Measurements from ENCODE around the gene HES2. TPM values are rescaled to one million over a fixed set of nuclear protein-coding genes. Genes with fewer than 3 reads are reported as not detected.

Gene HES2
- total and polyA plus RNA-seq, 9 of the 15 experiments (the other 6 are each of a cell fraction or from before 2014, with no cell fraction given) = 0.05 to 0.18 (median 0.07) TPM; not detected in 4

DNA sequence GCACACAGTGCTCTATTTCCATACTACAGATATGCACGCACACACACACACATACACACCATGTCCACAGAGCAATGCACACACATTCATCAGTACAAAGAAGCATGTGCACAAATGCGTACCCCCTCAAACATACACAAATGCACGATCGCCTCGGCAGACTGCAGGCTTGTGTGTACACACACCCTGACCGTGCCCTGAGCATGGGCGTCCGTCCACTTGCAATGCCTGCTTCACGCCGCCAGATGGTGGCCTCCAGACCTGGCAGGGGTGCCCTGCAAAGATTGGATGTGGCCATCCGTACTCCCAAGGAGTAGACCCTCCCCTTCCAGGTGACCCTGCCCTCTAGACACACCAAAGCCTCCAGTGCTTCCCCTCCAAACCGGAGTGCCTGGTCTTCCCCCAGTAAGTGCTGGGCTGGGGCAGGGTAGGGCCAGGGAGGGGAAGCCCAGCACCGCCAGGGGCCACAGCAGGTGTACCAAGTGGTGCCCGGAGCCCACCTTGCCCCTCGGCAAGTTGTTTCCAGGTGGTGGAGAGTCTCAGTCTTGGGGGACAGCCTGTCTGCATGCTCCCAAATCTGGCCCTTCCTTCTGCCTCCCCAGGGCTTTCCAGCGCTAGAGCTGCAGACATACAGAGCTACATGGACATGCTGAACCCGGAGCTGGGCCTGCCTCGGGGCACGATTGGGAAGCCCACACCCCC, 25.5 kb upstream of the HES2 start (continued):
- TF ChIP-seq FOXA3 (CRISPR knock-in tag; conservative IDR thresholded peaks at IDR 0.05 in 1 of 2, IDR thresholded peaks at IDR 0.05 in 1 of 2) (peak in 1 of 2 experiments; percentile 73; a peak in 2 of 4 replicates), PCBP2 (IDR thresholded peaks at IDR 0.05; ENCODE audit: low read depth, low read length, poor library complexity, severe bottlenecking) (no peak), MYC (IDR thresholded peaks at IDR 0.05; ENCODE audit: low read depth, low read length) (0 out of 2 replicates have a peak, but pooled peaks have one; percentile 22), MYC (CRISPR knock-in tag; IDR thresholded peaks at IDR 0.05; ENCODE audit: borderline replicate concordance, low read depth) (no peak)

DNA sequence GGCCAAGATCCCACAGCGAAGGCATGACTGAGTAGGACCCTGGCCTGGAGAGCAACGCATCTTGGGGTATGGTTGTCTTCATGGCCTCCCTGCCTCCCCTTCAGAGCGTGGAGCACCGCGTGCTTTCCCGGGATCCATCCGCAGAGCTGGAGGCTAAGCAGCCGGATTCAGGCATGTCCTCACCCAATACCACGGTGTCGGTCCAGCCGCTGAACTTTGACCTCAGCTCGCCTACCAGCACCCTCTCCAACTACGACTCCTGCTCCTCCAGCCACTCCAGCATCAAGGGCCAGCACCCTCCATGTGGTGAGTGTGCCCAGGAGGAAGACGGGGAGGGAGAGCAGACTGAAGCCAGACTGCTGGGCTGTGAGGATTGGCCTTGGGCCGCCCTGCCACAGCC, 24.7 kb upstream of the HES2 start:
- H2AFZ ChIP-seq (ENCODE audit: low read depth, low read length) = no peak overlapping the region
- no peak for ATAC-seq
- H3K79me2 ChIP-seq (ENCODE audit: control insufficient read depth, insufficient read depth, low read length) = no peaks in the 10 kb centered on the region
- no peaks in the 10 kb centered on the region; the same call in 2 of the 3 replicates for H3K36me3 ChIP-seq (ENCODE audit: control insufficient read depth, insufficient read depth, low read length)
- ChIA-PET POLR2A (no interaction called here), CTCF (ENCODE audit: low intra/inter-chr PET ratio) (no interaction called here)
- in situ Hi-C loops (cut with MboI) (no loop called here), intact Hi-C loops (cut with micrococcal nuclease) (no loop called here)
- H3K27me3 ChIP-seq (ENCODE audit: control insufficient read depth in 2 of 2, insufficient read depth in 2 of 2, low read length in 2 of 2) = peaks cover 36 to 72% of the 10 kb centered on the region in 2 experiments; a peak in 4 of 5 replicates
- H3K4me3 ChIP-seq = no peak overlapping the region
- H3K27ac ChIP-seq (ENCODE audit: extremely low read depth, low read depth, low read length) = no peak overlapping the region
- BruUV-seq (replicated peaks) = no TSS peak
- TF ChIP-seq SAFB (IDR thresholded peaks at IDR 0.05; ENCODE audit: borderline replicate concordance, low read depth, low read length) = no peak
- peak; percentile 54; the same call in 1 of the 2 replicates for TF ChIP-seq NR2C2 (CRISPR knock-in tag; IDR thresholded peaks at IDR 0.05)
- TF ChIP-seq NR2C2 (tag; IDR thresholded peaks at IDR 0.05) = no peak
- TF ChIP-seq RBFOX2 (IDR thresholded peaks at IDR 0.05; ENCODE audit: low read depth, low read length) = no peak
- no peak for TF ChIP-seq NR2C1 (IDR thresholded peaks at IDR 0.05)
- TF ChIP-seq NR2C1 (tag; IDR thresholded peaks at IDR 0.05) = 0 out of 2 replicates have a peak, but pooled peaks have one; percentile 29
- TF ChIP-seq EHMT2 (IDR thresholded peaks at IDR 0.05) = no peak
- peaks cover 27% of the 10 kb centered on the region for H4K20me1 ChIP-seq (replicated peaks; ENCODE audit: control insufficient read depth, insufficient read depth, low read length)
- H3K4me1 ChIP-seq (replicated peaks in 1 of 2; ENCODE audit: control insufficient read depth in 2 of 2, insufficient read depth in 2 of 2, low read length in 2 of 2) = peaks cover 0 to 58% of the 10 kb centered on the region in 2 experiments; a peak in 2 of 5 replicates
- WGBS (ENCODE audit: insufficient coverage, low coverage, missing lambda C conversion rate) = 24% methylated on average over 15 of the region's 15 CpGs
- peaks cover 5% of the 10 kb centered on the region for H3K9me1 ChIP-seq (ENCODE audit: control insufficient read depth, insufficient read depth, low read length)
- no peak overlapping the region for H3K4me2 ChIP-seq (ENCODE audit: insufficient read depth, low read length)
- no peaks in the 10 kb centered on the region for H3K9me3 ChIP-seq (replicated peaks; ENCODE audit: control insufficient read depth, insufficient read depth, low read depth, low read length)
- H3K9ac ChIP-seq (ENCODE audit: insufficient read depth in 1 of 2, low read depth in 2 of 2, low read length in 2 of 2) = no peak overlapping the region; a peak in 1 of 4 replicates
- no peak for FAIRE-seq
- DNase-seq (ENCODE audit: extremely low read depth in 1 of 4, low spot score in 3 of 4) = no peak

Measured in K562 (cell line).